Left cardiac atrium (tissue), 4 donors: ENCODE data around the gene CST9L. TPM values are rescaled to one million over a fixed set of nuclear protein-coding genes. Genes with fewer than 3 reads are reported as not detected.
A peak's percentile ranks its signal among the peaks of the same experiment; 100 is the strongest.

ENCODE experiments used
- ATAC-seq, 2 donors: fragments of 200-7000 bp; cut with Tn5 transposase; one replicate each; pipeline ENCODE4 v1.9.1; 2020; ENCODE audit warnings: mild to moderate bottlenecking in 2 of 2, moderate library complexity in 2 of 2
- DNase-seq: peaks from one replicate; pipeline ENCODE4 v3.0.0-alpha.2; 2020
- intact Hi-C, 2 donors: fragments of 100-400 bp; cut with DNase I; formaldehyde crosslinking; loops; one replicate each; pipeline versions ENCODE4 v1.14.1 to v1.15.1; 2022 to 2023
- total RNA-seq, 2 donors: library from RNA; stranded (reverse); fragmentation: NEBNext Ultra II Directional; extraction: Animal tissue kit (Norgen Biotek cat#: 25700); gene quantifications; one replicate each; pipeline ENCODE4 v1.2.1, GENCODE V29; 2021
- donor health status: DM: no; HTN: yes; CAD: no.
- donor health status: DM: no; HTN: yes; CAD: no; lungs with severe emphysema.
- donor health status: DM: yes; HTN: yes; CAD: no.
- donor health status: Dilated cardiomyopathy.

The CST9L gene
- total RNA-seq, 2 donors from 2014 or later = not detected

DNA sequence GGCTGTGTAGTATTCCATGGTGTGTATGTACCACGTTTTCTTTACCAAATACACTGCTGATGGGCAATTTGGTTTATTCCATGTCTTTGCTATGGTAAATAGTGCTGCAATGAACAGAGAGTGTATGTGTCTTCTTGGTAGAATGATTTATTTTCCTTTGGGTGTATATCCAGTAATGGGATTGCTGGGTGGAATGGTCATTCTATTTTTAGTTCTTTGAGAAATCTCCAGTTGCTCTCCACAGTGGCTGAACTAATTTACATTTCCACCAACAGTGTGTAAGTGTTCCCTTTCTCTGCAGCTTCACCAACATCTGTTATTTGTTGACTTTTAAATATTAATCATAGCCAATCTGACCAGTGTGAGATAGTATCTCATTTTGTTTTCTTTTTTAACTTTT lies 13.9 kb downstream of the CST9L start:
- no peak for ATAC-seq
- DNase-seq = no peak
- intact Hi-C loops = no loop called here

- no peak for ATAC-seq
- intact Hi-C loops = no loop called here
- DNase-seq = no peak
Observed at GRCh38 chr20:23551786-23552185, 16.5 kb downstream of the CST9L start.

DNA sequence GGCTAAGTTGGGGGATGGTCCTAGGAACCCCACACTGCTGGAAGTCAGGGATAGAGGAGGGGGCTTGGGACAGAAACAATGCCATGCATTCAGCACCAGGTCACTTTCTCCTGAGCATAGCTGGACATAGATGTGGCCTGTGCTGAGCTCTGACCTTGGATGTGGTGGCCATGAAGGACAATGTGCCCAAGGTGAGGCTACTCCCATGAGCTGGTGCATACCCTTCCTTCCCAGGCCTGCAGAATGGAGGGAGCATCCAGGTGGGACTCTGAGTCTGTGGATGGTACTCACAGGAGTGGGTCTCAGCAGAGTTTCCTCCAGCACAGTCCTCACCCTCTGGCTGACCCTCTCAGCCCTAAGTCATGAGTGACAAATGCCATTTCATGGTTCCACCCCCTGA lies 16.9 kb downstream of the CST9L start:
- intact Hi-C loops = no loop called here
- DNase-seq (no peak), ATAC-seq (no peak)

DNA sequence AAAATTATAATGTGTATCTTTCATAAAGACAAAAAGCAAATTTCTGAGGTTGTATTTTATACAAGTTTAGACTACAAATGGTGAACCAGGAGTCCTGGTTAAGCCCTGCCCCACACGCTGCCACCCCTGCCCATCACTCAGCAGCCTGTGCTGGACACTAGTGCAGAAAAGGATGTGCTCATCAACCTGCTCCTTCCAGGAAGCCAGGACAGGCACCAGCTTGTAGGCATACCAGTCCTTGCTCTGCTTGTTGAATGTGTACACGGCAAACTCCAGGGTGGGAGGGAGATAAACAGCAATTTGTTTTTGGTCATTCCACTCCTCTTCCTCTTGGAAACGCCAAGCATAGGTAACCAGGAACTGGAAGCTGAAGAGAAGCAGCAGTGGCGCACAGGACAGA lies 18.1 kb downstream of the CST9L start:
- DNase-seq = no peak
- ATAC-seq = no peak
- intact Hi-C loops = no loop called here

- DNase-seq (no peak), ATAC-seq (no peak)
- intact Hi-C loops = no loop called here
Observed at GRCh38 chr20:23548408-23548807, 19.9 kb downstream of the CST9L start.

- DNase-seq = no peak
Observed at GRCh38 chr20:23547613-23548012, 20.7 kb downstream of the CST9L start.

DNA sequence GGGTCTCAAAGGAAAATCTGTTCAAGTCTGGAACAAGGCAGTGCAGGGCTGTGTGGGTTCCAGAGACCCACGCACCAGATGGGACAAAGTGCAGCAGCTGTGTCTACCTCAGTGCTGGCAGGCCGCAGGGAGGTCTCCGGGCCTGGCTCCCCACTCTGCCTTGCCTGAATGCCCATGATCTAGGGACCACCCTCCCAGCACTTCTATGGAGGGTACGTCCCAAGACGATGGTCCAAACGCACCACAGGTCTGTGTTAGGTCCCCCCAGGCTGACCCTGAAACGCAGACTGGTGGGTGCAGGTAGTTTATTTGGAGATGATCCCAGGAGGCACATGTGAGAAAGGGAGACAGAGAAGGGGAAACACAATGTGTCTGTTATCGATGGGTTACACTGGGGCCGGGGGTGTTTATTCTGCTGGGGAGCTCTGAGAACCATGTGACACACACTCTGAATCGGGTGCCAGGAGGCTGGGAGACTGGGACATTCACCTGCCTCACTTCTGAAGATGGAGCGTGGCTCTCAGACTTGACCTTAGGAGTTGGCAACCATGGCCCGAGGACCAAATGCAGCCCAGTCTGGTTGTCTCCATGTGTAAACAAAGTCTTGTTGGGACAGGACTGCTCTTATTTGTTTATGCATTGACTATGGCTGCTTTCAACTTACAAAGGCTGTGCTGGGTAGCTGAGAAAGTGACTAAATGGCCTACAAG lies 21.7 kb downstream of the CST9L start:
- ATAC-seq (no peak), DNase-seq (no peak)
- intact Hi-C loops = no loop called here

More at GRCh38 chr20:23547613-23548012, 20.7 kb downstream of the CST9L start:
- no peak for ATAC-seq
- intact Hi-C loops = no loop called here

- ATAC-seq (no peak), DNase-seq (no peak)
- intact Hi-C loops = no loop called here
Observed at GRCh38 chr20:23544133-23544532, 24.2 kb downstream of the CST9L start.

GRCh38 chr20:23542801-23543200 lies 25.5 kb downstream of the CST9L start:
- ATAC-seq = no peak
- intact Hi-C loops = no loop called here

DNA sequence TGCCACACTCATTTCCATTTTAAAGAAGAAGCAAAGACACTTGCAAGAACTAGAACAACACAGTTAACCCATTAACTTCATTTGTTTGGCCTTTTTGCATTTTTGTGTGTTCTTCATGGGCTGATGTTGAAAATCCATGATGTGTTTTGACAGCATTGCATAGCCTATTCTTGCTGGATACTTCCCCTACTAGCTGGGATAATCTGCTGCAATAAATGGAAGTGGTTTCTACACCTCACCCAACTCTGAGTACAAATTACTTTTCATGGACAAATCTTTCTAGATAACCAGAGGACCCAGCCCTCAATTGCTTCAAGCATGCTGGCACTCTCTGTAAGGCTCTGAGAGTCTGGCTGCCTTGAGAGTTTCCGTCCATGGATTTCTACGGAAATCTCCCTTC lies 26.5 kb downstream of the CST9L start:
- no peak for ATAC-seq
- intact Hi-C loops = no loop called here

More at GRCh38 chr20:23542801-23543200, 25.5 kb downstream of the CST9L start:
- DNase-seq = no peak

DNA sequence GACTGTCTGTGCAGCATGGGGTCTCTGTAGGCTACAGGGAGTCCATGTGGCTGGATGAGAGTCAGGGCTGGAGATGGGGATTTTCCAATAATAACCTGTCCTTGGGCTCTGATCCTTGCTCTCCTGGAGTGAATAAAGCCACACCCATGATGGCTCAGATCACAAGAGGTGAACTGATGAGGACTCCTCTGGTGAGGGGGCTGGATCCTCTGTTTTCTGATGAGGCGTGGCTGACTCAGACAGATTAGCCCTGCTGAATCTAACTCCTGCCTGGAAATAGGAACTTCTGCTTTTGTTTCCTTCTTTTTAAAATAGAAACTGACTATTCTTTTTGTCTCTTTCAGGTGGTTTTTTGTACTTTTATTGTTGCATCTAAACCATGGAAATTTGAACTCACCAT lies 27.0 kb downstream of the CST9L start:
- ATAC-seq (peak in 1 of 2 donors; percentile 57), DNase-seq (no peak)
- intact Hi-C loops = no loop called here

More for the DNA sequence above, 26.5 kb downstream of the CST9L start:
- DNase-seq = no peak

DNA sequence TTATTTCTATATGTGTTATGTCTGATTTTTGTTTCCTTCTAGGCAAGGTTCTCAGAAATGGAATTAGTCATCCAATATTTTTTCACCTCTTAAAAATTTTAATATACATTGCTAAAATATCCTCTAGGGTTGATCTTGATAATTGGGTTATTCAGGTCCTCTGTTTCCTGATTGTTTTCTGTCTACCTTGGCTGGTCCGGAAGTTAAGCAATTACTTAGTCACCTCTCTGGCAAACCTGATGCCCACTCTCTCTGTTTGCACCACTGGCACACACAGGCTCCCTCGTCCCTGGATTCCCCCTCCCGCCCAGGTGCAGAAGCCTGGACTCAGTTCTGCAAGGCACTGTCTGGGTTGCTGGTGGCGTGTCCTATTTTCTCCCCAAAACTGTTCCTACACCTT lies 27.7 kb downstream of the CST9L start:
- no peak for ATAC-seq
- intact Hi-C loops = no loop called here
- DNase-seq = no peak

- DNase-seq (no peak), ATAC-seq (no peak)
- intact Hi-C loops = no loop called here
Observed at GRCh38 chr20:23537030-23537429, 31.3 kb downstream of the CST9L start.

GRCh38 chr20:23536328-23536974 lies 31.8 kb downstream of the CST9L start:
- peak in 1 of 2 donors; percentile 25 for ATAC-seq
- no peak for DNase-seq
- intact Hi-C loops = no loop called here

GRCh38 chr20:23534801-23535593 lies 33.3 kb downstream of the CST9L start:
- intact Hi-C loops = no loop called here
- DNase-seq (no peak), ATAC-seq (no peak)

DNA sequence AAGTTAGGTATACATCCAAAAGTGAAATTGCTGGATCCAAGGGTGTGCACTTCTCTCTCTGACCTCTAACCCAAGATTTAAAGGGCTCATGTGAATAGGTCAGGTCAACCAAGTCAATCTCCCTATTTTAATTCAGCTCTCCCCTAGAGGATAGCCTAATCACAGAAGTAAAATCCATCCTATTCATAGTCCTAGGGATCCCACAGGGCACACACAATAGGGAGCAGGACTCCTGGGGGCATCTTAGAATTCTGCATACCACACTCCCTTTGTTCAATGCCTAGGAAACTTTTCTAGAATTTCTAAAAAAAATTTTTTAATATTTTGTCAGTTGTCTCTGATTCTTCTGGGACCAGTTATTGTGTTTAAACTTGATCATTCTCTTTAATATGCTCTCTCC lies 35.1 kb downstream of the CST9L start:
- intact Hi-C loops = no loop called here
- no peak for ATAC-seq
- no peak for DNase-seq

DNA sequence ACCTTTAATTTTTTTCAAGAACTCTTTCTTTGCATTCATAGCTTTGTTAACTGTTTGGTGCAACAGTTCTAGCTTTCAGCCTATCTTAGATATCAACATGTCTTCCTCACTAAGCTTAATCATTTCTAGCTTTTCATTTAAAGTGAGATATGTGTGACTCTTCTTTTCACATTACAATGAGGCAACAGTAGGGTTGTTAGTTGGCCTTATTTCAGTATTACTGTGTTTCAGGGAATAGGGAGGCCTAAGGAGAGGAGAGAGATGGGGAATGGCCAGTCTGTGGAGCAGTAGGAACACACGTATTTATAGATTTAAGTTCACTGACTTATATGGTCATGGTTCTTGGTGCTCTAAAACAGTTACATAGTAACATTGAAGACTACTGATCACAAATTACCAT lies 35.8 kb downstream of the CST9L start:
- no peak for ATAC-seq
- intact Hi-C loops = no loop called here
- DNase-seq = no peak

DNA sequence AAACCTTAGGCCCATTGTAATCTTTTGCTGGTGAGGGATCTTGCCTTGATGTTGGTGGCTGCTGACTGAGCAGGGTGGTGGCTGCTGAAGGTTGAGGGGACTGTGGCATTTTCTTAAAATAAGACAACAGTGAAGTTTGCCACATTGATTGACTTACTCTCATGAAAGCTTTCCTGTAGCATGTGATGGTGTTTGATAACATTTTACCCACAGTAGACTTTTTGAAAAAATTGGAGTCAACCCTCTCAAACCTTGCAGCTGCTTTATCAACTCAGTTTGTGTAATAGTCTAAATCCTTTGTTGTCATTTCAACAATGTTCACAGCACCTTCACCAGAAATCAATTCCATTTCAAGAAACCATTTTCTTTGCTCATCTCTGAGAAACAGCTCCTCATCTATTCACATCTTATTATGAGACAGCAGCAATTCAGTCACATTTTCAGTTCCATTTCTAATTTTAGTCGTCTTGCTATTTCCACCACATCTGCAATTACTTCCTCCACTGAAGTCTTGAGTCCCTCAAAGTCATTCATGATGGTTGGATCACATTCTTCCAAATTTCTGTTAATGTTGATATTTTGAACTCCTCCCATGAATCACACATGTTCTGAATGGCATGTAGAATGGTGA lies 37.2 kb downstream of the CST9L start:
- intact Hi-C loops = no loop called here
- ATAC-seq = no peak
- DNase-seq = no peak

- intact Hi-C loops = no loop called here
- no peak for DNase-seq
- ATAC-seq = no peak
Observed at GRCh38 chr20:23528867-23529431, 39.3 kb downstream of the CST9L start.

GRCh38 chr20:23526850-23527249 lies 41.4 kb downstream of the CST9L start:
- DNase-seq = no peak
- intact Hi-C loops = no loop called here
- ATAC-seq = no peak
